Measurements from ENCODE around the gene TMEM176B.

The TMEM176B gene

GRCh38 chr7:150820578-150821198 is 20.5 kb upstream of the TMEM176B start:
- DNase-seq = no peak

- no peak for DNase-seq
These were observed 20.0 kb upstream of the TMEM176B start for GRCh38 chr7:150820148-150820547.

- no peak for DNase-seq
These were observed 18.8 kb upstream of the TMEM176B start for GRCh38 chr7:150818971-150819370.

GRCh38 chr7:150814328-150815001 is 14.3 kb upstream of the TMEM176B start:
- no peak for DNase-seq

GRCh38 chr7:150807616-150808438 is 7.7 kb upstream of the TMEM176B start:
- peak; percentile 95 for DNase-seq

- DNase-seq = peak; percentile 48
These were observed 6.7 kb upstream of the TMEM176B start for GRCh38 chr7:150806863-150807262.

- DNase-seq = no peak
These were observed 6.3 kb upstream of the TMEM176B start for GRCh38 chr7:150806454-150806853.

- no peak for DNase-seq
These were observed 5.7 kb upstream of the TMEM176B start for GRCh38 chr7:150805864-150806263.

GRCh38 chr7:150804802-150805201 is 4.6 kb upstream of the TMEM176B start:
- DNase-seq = no peak

GRCh38 chr7:150803161-150803860 is 3.1 kb upstream of the TMEM176B start:
- DNase-seq = no peak

GRCh38 chr7:150801946-150802771 is 2.0 kb upstream of the TMEM176B start:
- DNase-seq = peak; percentile 42

- peak; percentile 32 for DNase-seq
These were observed 1.2 kb upstream of the TMEM176B start for GRCh38 chr7:150801242-150801945.

- DNase-seq = peak; percentile 62
These were observed 547 bp upstream of the TMEM176B start, which contains the start of gene TMEM176A for GRCh38 chr7:150800581-150801241. TMEM176A (plus strand) TSS chr7:150800769; CDS start chr7:150801551, 782 bp downstream.

GRCh38 chr7:150799156-150799555 is 1.0 kb downstream of the TMEM176B start:
- DNase-seq = no peak

GRCh38 chr7:150797661-150798060 is 2.5 kb downstream of the TMEM176B start:
- DNase-seq = no peak

GRCh38 chr7:150793569-150794238 is 6.5 kb downstream of the TMEM176B start:
- DNase-seq = no peak

- no peak for DNase-seq
These were observed 8.3 kb downstream of the TMEM176B start for GRCh38 chr7:150791746-150792452.

GRCh38 chr7:150791304-150791703 is 8.9 kb downstream of the TMEM176B start:
- DNase-seq = no peak

GRCh38 chr7:150790416-150791075 is 9.6 kb downstream of the TMEM176B start:
- DNase-seq = no peak

Data from DMS53 (cell line).